ENCODE results near the gene KY. TPM values are rescaled to one million over a fixed set of nuclear protein-coding genes. Genes with fewer than 3 reads are reported as not detected.

The KY gene
- total and polyA plus RNA-seq, 5 donors from 2014 or later = not detected

- no peaks in the 10 kb centered on the region for H3K36me3 ChIP-seq (ENCODE audit: control insufficient read depth, insufficient read depth, low read length)
- H3K9me3 ChIP-seq (ENCODE audit: control insufficient read depth in 2 of 2, low read length in 2 of 2) = no peaks in the 10 kb centered on the region
- Mint-ChIP-seq H3K4me3 (no peak overlapping the region), H3K27ac (no peak overlapping the region), H3K36me3 (no peaks in the 10 kb centered on the region), H3K9me3 (peaks cover 0 to 3% (median 0%) of the 10 kb centered on the region in 7 donors), H3K27me3 (peaks cover 4% of the 10 kb centered on the region), H3K4me1 (no peaks in the 10 kb centered on the region)
- no peak for DNase-seq
- H3K27me3 ChIP-seq (ENCODE audit: control insufficient read depth, insufficient read depth, low read length) = no peaks in the 10 kb centered on the region
- no peak overlapping the region for H3K27ac ChIP-seq (ENCODE audit: insufficient read depth, low read length, poor library complexity, severe bottlenecking)
- no peak for ATAC-seq (ENCODE audit: low read depth in 2 of 2)
- no peak overlapping the region for H3K4me3 ChIP-seq (ENCODE audit: low read depth, low read length)
- H3K4me1 ChIP-seq (ENCODE audit: control insufficient read depth, insufficient read depth, low read length, poor library complexity, severe bottlenecking) = no peaks in the 10 kb centered on the region
Observed at GRCh38 chr3:134658555-134658954, 7.7 kb upstream of the KY start.

DNA sequence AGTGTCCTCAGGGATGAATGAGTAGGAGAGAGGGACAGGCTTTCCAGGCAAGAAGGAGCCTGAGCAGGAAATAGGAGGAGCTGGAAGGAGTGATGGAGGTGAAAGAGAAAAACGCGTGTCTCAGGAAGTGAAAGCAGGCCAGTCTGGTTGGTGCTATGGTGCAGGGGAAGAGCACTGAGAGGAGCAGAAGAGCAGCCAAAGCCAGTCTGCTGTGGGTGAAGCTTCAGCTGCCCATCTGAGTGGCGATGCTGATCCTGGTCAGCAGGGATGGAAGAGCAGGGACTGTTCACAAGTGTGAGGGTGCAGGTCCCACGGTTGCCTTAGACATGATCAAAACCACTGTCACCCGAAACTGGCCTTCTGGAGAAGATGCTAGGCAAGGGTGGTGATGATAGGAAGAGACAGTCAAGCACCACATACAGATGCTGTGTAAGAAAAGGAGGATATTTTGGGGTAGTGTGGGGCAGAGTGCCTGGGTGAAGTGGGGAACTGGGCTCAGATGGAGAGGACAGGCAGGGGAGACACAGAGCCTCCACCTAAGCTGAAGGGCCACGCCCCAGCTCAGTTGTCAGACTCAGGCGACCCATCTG lies 5.5 kb upstream of the KY start:
- no peaks in the 10 kb centered on the region for H3K9me3 ChIP-seq (ENCODE audit: control insufficient read depth in 2 of 2, low read length in 2 of 2)
- no peaks in the 10 kb centered on the region for H3K27me3 ChIP-seq (ENCODE audit: control insufficient read depth, insufficient read depth, low read length)
- no peaks in the 10 kb centered on the region for H3K4me1 ChIP-seq (ENCODE audit: control insufficient read depth, insufficient read depth, low read length, poor library complexity, severe bottlenecking)
- Mint-ChIP-seq H3K36me3 (no peaks in the 10 kb centered on the region), H3K4me3 (no peak overlapping the region), H3K27ac (no peak overlapping the region), H3K4me1 (no peaks in the 10 kb centered on the region), H3K27me3 (peaks cover 3% of the 10 kb centered on the region), H3K9me3 (peaks cover 0 to 3% (median 0%) of the 10 kb centered on the region in 7 donors)
- H3K36me3 ChIP-seq (ENCODE audit: control insufficient read depth, insufficient read depth, low read length) = no peaks in the 10 kb centered on the region
- no peak overlapping the region for H3K4me3 ChIP-seq (ENCODE audit: low read depth, low read length)
- DNase-seq (no peak), ATAC-seq (ENCODE audit: low read depth in 2 of 2) (no peak)
- H3K27ac ChIP-seq (ENCODE audit: insufficient read depth, low read length, poor library complexity, severe bottlenecking) = no peak overlapping the region

DNA sequence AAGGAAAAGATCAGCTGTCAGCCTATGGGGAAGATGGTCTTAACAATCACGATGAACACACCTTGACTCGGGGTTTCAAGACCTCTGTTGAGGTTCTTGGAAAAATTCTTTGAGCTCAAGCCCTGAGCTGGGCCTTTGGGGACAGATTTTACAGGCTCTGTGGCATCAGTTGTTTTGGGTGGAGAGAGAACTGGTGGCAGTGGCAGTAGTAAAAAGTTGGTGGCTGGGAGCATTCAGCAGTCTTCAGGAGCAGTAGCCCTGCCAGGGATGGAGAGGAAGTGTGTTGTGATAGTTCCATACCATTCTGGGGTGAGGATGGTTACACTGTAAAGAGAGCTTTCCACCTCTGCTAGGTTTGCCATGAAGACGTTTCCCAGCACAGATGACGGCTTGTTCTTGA lies 4.9 kb upstream of the KY start:
- Mint-ChIP-seq H3K9me3 (peaks cover 0 to 2% (median 0%) of the 10 kb centered on the region in 7 donors), H3K27ac (no peak overlapping the region), H3K4me1 (no peaks in the 10 kb centered on the region), H3K27me3 (peaks cover 7% of the 10 kb centered on the region), H3K36me3 (no peaks in the 10 kb centered on the region), H3K4me3 (no peak overlapping the region)
- H3K4me1 ChIP-seq (ENCODE audit: control insufficient read depth, insufficient read depth, low read length, poor library complexity, severe bottlenecking) = no peaks in the 10 kb centered on the region
- H3K36me3 ChIP-seq (ENCODE audit: control insufficient read depth, insufficient read depth, low read length) = no peaks in the 10 kb centered on the region
- DNase-seq (no peak), ATAC-seq (ENCODE audit: low read depth in 2 of 2) (no peak)
- H3K4me3 ChIP-seq (ENCODE audit: low read depth, low read length) = no peak overlapping the region
- H3K9me3 ChIP-seq (ENCODE audit: control insufficient read depth in 2 of 2, low read length in 2 of 2) = no peaks in the 10 kb centered on the region
- no peaks in the 10 kb centered on the region for H3K27me3 ChIP-seq (ENCODE audit: control insufficient read depth, insufficient read depth, low read length)
- no peak overlapping the region for H3K27ac ChIP-seq (ENCODE audit: insufficient read depth, low read length, poor library complexity, severe bottlenecking)

- Histone ChIP-seq H3K4me3 (ENCODE audit: low read depth, low read length) (no peak overlapping the region), H3K27ac (ENCODE audit: insufficient read depth, low read length, poor library complexity, severe bottlenecking) (no peak overlapping the region), H3K4me1 (ENCODE audit: control insufficient read depth, insufficient read depth, low read length, poor library complexity, severe bottlenecking) (no peaks in the 10 kb centered on the region), H3K9me3 (ENCODE audit: control insufficient read depth in 2 of 2, low read length in 2 of 2) (no peaks in the 10 kb centered on the region), H3K27me3 (ENCODE audit: control insufficient read depth, insufficient read depth, low read length) (no peaks in the 10 kb centered on the region), H3K36me3 (ENCODE audit: control insufficient read depth, insufficient read depth, low read length) (no peaks in the 10 kb centered on the region)
- Mint-ChIP-seq H3K27ac (no peak overlapping the region), H3K27me3 (peaks cover 7% of the 10 kb centered on the region), H3K9me3 (peaks cover 0 to 4% (median 0%) of the 10 kb centered on the region in 7 donors), H3K4me3 (no peak overlapping the region), H3K36me3 (no peaks in the 10 kb centered on the region), H3K4me1 (no peaks in the 10 kb centered on the region)
- DNase-seq (no peak), ATAC-seq (ENCODE audit: low read depth in 2 of 2) (no peak)
Observed at GRCh38 chr3:134654031-134654430, 3.2 kb upstream of the KY start.

DNA sequence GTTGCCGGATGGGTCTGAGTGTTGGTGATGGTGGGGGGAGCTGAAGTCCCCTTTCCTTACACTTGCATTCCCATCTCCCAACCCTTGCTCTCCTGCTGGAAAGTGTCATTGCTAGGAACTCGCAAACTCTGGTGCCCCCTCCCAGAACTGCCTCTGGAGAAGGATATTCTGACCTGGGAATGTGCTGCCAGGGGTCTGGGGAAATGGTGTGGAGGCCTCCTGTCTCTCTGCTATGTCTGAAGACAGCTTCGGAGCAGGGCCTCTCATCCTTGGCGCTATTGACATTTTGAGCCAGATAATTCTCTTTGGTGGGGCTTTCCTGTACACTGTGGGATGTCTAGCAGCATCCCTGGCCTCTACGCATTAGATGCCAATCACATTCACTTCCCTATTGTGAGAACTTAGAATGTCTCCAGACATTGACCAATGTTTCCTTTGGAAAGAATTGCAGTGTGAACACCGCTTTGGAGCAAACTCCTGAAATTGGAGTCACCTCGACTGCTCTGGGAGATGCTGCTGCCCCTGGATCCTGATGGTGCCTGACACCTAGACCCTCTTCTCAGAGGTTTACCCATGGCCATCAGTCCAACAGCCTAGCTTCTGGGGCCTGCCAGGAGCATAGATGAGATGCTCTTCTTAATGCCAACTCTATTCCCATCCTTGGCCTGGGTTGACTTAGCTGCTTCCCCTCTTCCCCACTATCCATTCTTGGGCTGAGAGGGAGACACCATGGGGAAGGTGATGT lies 2.2 kb upstream of the KY start:
- Histone ChIP-seq H3K9me3 (ENCODE audit: control insufficient read depth in 2 of 2, low read length in 2 of 2) (no peaks in the 10 kb centered on the region), H3K4me3 (ENCODE audit: low read depth, low read length) (no peak overlapping the region), H3K4me1 (ENCODE audit: control insufficient read depth, insufficient read depth, low read length, poor library complexity, severe bottlenecking) (no peaks in the 10 kb centered on the region), H3K27me3 (ENCODE audit: control insufficient read depth, insufficient read depth, low read length) (no peaks in the 10 kb centered on the region), H3K27ac (ENCODE audit: insufficient read depth, low read length, poor library complexity, severe bottlenecking) (no peak overlapping the region), H3K36me3 (ENCODE audit: control insufficient read depth, insufficient read depth, low read length) (no peaks in the 10 kb centered on the region)
- Mint-ChIP-seq H3K4me1 (no peaks in the 10 kb centered on the region), H3K9me3 (peaks cover 0 to 4% (median 0%) of the 10 kb centered on the region in 7 donors), H3K27me3 (peaks cover 10% of the 10 kb centered on the region), H3K27ac (no peak overlapping the region), H3K36me3 (no peaks in the 10 kb centered on the region), H3K4me3 (no peak overlapping the region)
- ATAC-seq (ENCODE audit: low read depth in 2 of 2) (no peak), DNase-seq (no peak)

DNA sequence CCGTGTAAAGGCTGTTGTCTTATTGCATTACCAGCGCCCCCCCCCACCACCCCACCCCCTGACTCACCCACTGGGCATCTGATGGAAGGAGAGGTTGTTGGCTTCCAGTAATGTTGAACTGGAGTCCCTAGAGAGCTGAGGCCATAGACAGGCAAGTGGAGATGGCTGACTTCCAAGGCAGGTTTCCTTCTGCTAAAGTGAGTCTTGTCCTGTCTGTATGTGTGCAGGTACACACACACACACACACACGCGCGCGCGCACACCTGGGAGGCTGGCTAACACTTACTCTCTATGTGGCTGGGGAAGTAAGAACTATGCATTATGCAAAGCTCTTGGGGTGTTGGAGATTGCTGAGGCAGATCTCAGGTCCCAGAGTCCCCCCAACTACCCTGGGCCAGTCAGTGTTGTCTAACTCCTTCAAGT lies 1.6 kb upstream of the KY start:
- Histone ChIP-seq H3K4me1 (ENCODE audit: control insufficient read depth, insufficient read depth, low read length, poor library complexity, severe bottlenecking) (no peaks in the 10 kb centered on the region), H3K4me3 (ENCODE audit: low read depth, low read length) (no peak overlapping the region), H3K27ac (ENCODE audit: insufficient read depth, low read length, poor library complexity, severe bottlenecking) (no peak overlapping the region), H3K27me3 (ENCODE audit: control insufficient read depth, insufficient read depth, low read length) (no peaks in the 10 kb centered on the region), H3K36me3 (ENCODE audit: control insufficient read depth, insufficient read depth, low read length) (no peaks in the 10 kb centered on the region), H3K9me3 (ENCODE audit: control insufficient read depth in 2 of 2, low read length in 2 of 2) (no peaks in the 10 kb centered on the region)
- Mint-ChIP-seq H3K4me1 (no peaks in the 10 kb centered on the region), H3K9me3 (peaks cover 0 to 4% (median 0%) of the 10 kb centered on the region in 7 donors), H3K27ac (no peak overlapping the region), H3K4me3 (no peak overlapping the region), H3K27me3 (peaks cover 12% of the 10 kb centered on the region), H3K36me3 (no peaks in the 10 kb centered on the region)
- DNase-seq (no peak), ATAC-seq (ENCODE audit: low read depth in 2 of 2) (no peak)

GRCh38 chr3:134651347-134652041 lies 672 bp upstream of the KY start:
- H3K9me3 ChIP-seq (ENCODE audit: control insufficient read depth in 2 of 2, low read length in 2 of 2) = no peaks in the 10 kb centered on the region
- no peak for ATAC-seq (ENCODE audit: low read depth in 2 of 2)
- H3K4me3 Mint-ChIP-seq = no peak overlapping the region

More at GRCh38 chr3:134651347-134652041, 672 bp upstream of the KY start:
- DNase-seq = no peak
- Histone ChIP-seq H3K4me3 (ENCODE audit: low read depth, low read length) (no peak overlapping the region), H3K27me3 (ENCODE audit: control insufficient read depth, insufficient read depth, low read length) (no peaks in the 10 kb centered on the region), H3K36me3 (ENCODE audit: control insufficient read depth, insufficient read depth, low read length) (no peaks in the 10 kb centered on the region), H3K27ac (ENCODE audit: insufficient read depth, low read length, poor library complexity, severe bottlenecking) (no peak overlapping the region), H3K4me1 (ENCODE audit: control insufficient read depth, insufficient read depth, low read length, poor library complexity, severe bottlenecking) (no peaks in the 10 kb centered on the region)
- Mint-ChIP-seq H3K27ac (no peak overlapping the region), H3K4me1 (no peaks in the 10 kb centered on the region), H3K9me3 (peaks cover 0 to 3% (median 0%) of the 10 kb centered on the region in 7 donors), H3K36me3 (no peaks in the 10 kb centered on the region), H3K27me3 (peaks cover 12% of the 10 kb centered on the region)
